AG10803 (cell line): Measurements from ENCODE around the gene HUNK.
A peak's percentile ranks its signal among the peaks of the same experiment; 100 is the strongest.

Experiments used
- DNase-seq: peaks from one replicate; pipeline ENCODE4 v3.0.0; 2010; ENCODE audit warnings: low read depth
- H3K4me3 ChIP-seq: 2 replicates; pipeline ENCODE4 v1.5.1; 2011; ENCODE audit warnings: mild to moderate bottlenecking, low read length, control low read depth
- CTCF ChIP-seq: conservative IDR thresholded peaks from 2 replicates; pipeline ENCODE4 v1.5.1; 2011; ENCODE audit warnings: mild to moderate bottlenecking, low read length, control low read depth, inconsistent platforms

The HUNK gene

GRCh38 chr21:31872452-31873274 is at the start of gene HUNK:
HUNK (plus strand) TSS chr21:31873020; CDS start chr21:31873675, 655 bp downstream.
- peak; percentile 27 for TF ChIP-seq CTCF
- peak within 1 kb of the TSS; percentile 78 for H3K4me3 ChIP-seq
- peak; percentile 56 for DNase-seq

GRCh38 chr21:31829736-31830472 is 42.9 kb upstream of the HUNK start:
- no peak for TF ChIP-seq CTCF
- no peak for DNase-seq
- no peak overlapping the region for H3K4me3 ChIP-seq

GRCh38 chr21:31830701-31831100 is 42.1 kb upstream of the HUNK start:
- no peak for DNase-seq
- TF ChIP-seq CTCF, result no peak
- no peak overlapping the region for H3K4me3 ChIP-seq

- H3K4me3 ChIP-seq, result no peak overlapping the region
- no peak for DNase-seq
- TF ChIP-seq CTCF, result no peak
These were observed 35.8 kb upstream of the HUNK start for GRCh38 chr21:31837041-31837440.

- TF ChIP-seq CTCF, result no peak
- DNase-seq, result no peak
- no peak overlapping the region for H3K4me3 ChIP-seq
These were observed 35.0 kb upstream of the HUNK start for GRCh38 chr21:31837618-31838390.

GRCh38 chr21:31838586-31839355 is 34.0 kb upstream of the HUNK start:
- DNase-seq, result no peak
- TF ChIP-seq CTCF, result no peak
- no peak overlapping the region for H3K4me3 ChIP-seq
